Body of pancreas (tissue), 4 donors: ENCODE results near the gene SLC5A2. TPM values are rescaled to one million over a fixed set of nuclear protein-coding genes. Genes with fewer than 3 reads are reported as not detected.

Experiments used
- ATAC-seq: fragments of 150-250 bp; one replicate; pipeline ENCODE4 v1.9.1; 2016
- DNase-seq, 4 donors: peaks; one replicate each; pipeline ENCODE4 v3.0.0-alpha.2; 2019
- H3K27ac ChIP-seq, 4 donors: fragments of 200-600 bp; sonication (generic); 1 replicate in 3 of 4; 2 replicates in 1 of 4; pipeline versions ENCODE4 v1.5.1 to v1.6.1; 2016 to 2019; ENCODE audit warnings: mild to moderate bottlenecking in 1 of 4, mixed read lengths in 1 of 4, moderate library complexity in 1 of 4
- H3K27me3 ChIP-seq, 2 donors: fragments of 200-600 bp; sonication (generic); one replicate each; pipeline ENCODE4 v1.6.0; 2016; ENCODE audit warnings: mild to moderate bottlenecking in 1 of 2
- H3K36me3 ChIP-seq, 2 donors: fragments of 200-600 bp; sonication (generic); replicated peaks in 1 of 2; 2 replicates each; pipeline ENCODE4 v1.5.1; 2016; ENCODE audit warnings: low read depth in 2 of 2; ENCODE audit not compliant: insufficient read depth in 1 of 2
- H3K4me1 ChIP-seq: fragments of 200-600 bp; sonication (generic); one replicate; pipeline ENCODE4 v1.6.0; 2016
- H3K4me3 ChIP-seq, 2 donors: fragments of 200-600 bp; sonication (generic); 1 replicate in 1 of 2; 2 replicates in 1 of 2; pipeline ENCODE4 v1.5.1; 2016 to 2019
- H3K9me3 ChIP-seq, 3 donors: fragments of 200-600 bp; sonication (generic); 1 replicate in 2 of 3; 2 replicates in 1 of 3; pipeline ENCODE4 v1.5.1; 2016
- POLR2A ChIP-seq, 3 donors: fragments of 450-650 bp; IDR thresholded peaks; one replicate each; pipeline ENCODE4 v1.6.1; 2016; ENCODE audit warnings: antibody characterized with exemption in 3 of 3, mild to moderate bottlenecking in 2 of 3
- WGBS, 2 donors: methylation state at CpG; one replicate each; pipeline ENCODE4 v1.1.5; 2017; 5-methylcytosine and 5-hydroxymethylcytosine counted together
- intact Hi-C: fragments of 100-400 bp; cut with DNase I; formaldehyde crosslinking; loops from one replicate; pipeline ENCODE4 v1.15.1; 2023
- total RNA-seq, 2 donors: library from RNA; depleted of rRNA; stranded (reverse); fragments of >200 nt; gene quantifications; one replicate each; pipeline ENCODE4 v1.1.0, GENCODE V29; 2016
- TF ChIP-seq, protein P1 (sequence below), 7 experiments: fragments of 450-650 bp in 4 of 7; fragments of 200-600 bp in 3 of 7; sonication (generic) in 3 of 7; IDR thresholded peaks; one replicate each; pipeline ENCODE4 v1.5.1; 2016 to 2019; ENCODE audit warnings: antibody characterized with exemption in 7 of 7

Gene SLC5A2
- total RNA-seq, 2 donors from 2014 or later = 0.26 TPM; not detected in 1

DNA sequence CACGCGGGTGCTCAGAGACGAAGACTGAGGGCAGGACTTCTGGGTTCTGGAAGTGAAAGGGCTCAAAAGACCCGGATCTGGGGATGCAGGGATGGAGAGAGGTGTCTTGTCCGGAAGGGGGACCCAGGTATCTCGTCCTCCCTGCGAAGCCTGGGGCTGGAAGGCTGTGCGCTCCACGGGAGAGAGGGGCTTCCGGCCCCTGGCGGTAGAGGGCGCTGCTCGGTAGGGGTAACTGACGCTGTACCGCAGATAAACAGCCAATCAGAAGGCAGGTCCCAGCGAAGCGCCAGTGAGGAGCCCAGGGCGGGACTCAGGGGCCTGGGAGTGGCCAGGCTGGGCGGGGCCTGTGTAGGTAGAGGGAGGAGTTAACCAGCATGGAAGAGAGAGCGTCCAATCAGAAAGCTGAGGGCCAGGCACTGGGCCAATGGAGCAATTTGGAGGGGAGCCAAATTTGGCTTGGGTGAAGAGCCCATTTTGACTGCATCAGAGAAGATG lies 10.2 kb upstream of the SLC5A2 start:
- Histone ChIP-seq H3K36me3 (no peaks in the 10 kb centered on the region), H3K9me3 (no peaks in the 10 kb centered on the region), H3K4me3 (no peak overlapping the region), H3K27ac (peak overlapping the region in 3 of 4 donors; percentile 24 to 65 (median 61)), H3K27me3 (no peaks in the 10 kb centered on the region), H3K4me1 (peaks cover 28% of the 10 kb centered on the region)
- intact Hi-C loops = no loop called here
- ATAC-seq (peak; percentile 64), DNase-seq (peak; percentile 78 to 84 (median 82))
- 28 to 30% methylated on average over 13 to 20 of the region's 20 CpGs for WGBS, 2 donors
- TF ChIP-seq POLR2A (IDR thresholded peaks at IDR 0.05) = no peak
- TF ChIP-seq, protein P1, sequence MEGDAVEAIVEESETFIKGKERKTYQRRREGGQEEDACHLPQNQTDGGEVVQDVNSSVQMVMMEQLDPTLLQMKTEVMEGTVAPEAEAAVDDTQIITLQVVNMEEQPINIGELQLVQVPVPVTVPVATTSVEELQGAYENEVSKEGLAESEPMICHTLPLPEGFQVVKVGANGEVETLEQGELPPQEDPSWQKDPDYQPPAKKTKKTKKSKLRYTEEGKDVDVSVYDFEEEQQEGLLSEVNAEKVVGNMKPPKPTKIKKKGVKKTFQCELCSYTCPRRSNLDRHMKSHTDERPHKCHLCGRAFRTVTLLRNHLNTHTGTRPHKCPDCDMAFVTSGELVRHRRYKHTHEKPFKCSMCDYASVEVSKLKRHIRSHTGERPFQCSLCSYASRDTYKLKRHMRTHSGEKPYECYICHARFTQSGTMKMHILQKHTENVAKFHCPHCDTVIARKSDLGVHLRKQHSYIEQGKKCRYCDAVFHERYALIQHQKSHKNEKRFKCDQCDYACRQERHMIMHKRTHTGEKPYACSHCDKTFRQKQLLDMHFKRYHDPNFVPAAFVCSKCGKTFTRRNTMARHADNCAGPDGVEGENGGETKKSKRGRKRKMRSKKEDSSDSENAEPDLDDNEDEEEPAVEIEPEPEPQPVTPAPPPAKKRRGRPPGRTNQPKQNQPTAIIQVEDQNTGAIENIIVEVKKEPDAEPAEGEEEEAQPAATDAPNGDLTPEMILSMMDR (IDR thresholded peaks at IDR 0.05) = peak in 6 of 7 experiments; percentile 32 to 66 (median 50)

DNA sequence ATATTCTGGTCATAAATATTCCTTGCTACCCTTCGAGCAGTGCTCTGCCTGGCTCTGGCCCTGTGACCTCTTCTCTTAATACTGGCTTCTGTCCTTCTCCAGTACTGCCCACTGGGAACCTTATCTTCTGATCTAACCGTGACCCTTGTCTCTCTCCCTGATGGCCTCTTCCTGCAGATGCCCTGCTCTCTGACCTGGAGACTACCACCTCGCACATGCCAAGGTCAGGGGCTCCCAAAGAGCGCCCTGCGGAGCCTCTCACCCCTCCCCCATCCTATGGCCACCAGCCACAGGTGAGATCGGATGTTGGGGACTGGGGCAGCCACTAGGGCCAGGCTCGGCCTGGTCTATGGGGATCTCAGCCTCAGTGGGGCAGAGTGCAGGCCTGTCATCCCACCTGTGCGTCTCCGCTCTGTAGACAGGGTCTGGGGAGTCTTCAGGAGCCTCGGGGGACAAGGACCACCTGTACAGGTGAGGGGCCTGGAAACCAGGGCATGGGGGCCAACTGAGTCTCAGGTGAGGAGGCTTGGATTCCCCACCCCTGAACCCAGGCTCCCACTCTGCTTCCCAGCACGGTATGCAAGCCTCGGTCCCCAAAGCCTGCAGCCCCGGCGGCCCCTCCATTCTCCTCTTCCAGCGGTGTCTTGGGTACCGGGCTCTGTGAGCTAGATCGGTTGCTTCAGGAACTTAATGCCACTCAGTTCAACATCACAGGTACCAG lies 9.5 kb upstream of the SLC5A2 start:
- Histone ChIP-seq H3K27ac (no peak overlapping the region), H3K4me3 (no peak overlapping the region), H3K9me3 (no peaks in the 10 kb centered on the region), H3K4me1 (peaks cover 34% of the 10 kb centered on the region), H3K27me3 (no peaks in the 10 kb centered on the region), H3K36me3 (no peaks in the 10 kb centered on the region)
- 79 to 81% methylated on average over 12 to 17 of the region's 17 CpGs for WGBS, 2 donors
- no peak for TF ChIP-seq POLR2A (IDR thresholded peaks at IDR 0.05)
- TF ChIP-seq, protein P1 (IDR thresholded peaks at IDR 0.05) = no peak
- DNase-seq (no peak), ATAC-seq (no peak)
- intact Hi-C loops = no loop called here

DNA sequence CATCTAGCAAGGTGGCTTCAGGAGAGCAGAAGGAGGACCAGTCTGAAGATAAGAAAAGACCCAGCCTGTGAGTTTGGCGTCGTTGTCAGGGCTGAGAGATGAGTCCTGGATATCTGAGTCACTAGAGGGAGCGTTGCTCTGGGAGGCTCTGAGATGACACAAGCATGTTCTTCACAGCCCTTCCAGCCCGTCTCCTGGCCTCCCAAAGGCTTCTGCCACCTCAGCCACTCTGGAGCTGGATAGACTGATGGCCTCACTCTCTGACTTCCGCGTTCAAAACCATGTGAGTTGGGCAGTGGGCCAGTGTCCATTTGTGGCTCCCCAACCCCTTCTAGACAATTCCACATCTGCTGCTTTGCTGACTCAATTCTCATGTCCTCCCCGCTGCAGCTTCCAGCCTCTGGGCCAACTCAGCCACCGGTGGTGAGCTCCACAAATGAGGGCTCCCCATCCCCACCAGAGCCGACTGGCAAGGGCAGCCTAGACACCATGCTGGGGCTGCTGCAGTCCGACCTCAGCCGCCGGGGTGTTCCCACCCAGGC lies 8.7 kb upstream of the SLC5A2 start:
- TF ChIP-seq POLR2A (IDR thresholded peaks at IDR 0.05) = no peak
- TF ChIP-seq, protein P1 (IDR thresholded peaks at IDR 0.05) = no peak
- Histone ChIP-seq H3K9me3 (no peaks in the 10 kb centered on the region), H3K4me1 (peaks cover 35% of the 10 kb centered on the region), H3K36me3 (no peaks in the 10 kb centered on the region), H3K27me3 (no peaks in the 10 kb centered on the region), H3K4me3 (no peak overlapping the region), H3K27ac (no peak overlapping the region)
- WGBS, 2 donors = 74 to 76% methylated on average over 8 to 12 of the region's 12 CpGs
- intact Hi-C loops = no loop called here
- no peak for DNase-seq
- no peak for ATAC-seq

DNA sequence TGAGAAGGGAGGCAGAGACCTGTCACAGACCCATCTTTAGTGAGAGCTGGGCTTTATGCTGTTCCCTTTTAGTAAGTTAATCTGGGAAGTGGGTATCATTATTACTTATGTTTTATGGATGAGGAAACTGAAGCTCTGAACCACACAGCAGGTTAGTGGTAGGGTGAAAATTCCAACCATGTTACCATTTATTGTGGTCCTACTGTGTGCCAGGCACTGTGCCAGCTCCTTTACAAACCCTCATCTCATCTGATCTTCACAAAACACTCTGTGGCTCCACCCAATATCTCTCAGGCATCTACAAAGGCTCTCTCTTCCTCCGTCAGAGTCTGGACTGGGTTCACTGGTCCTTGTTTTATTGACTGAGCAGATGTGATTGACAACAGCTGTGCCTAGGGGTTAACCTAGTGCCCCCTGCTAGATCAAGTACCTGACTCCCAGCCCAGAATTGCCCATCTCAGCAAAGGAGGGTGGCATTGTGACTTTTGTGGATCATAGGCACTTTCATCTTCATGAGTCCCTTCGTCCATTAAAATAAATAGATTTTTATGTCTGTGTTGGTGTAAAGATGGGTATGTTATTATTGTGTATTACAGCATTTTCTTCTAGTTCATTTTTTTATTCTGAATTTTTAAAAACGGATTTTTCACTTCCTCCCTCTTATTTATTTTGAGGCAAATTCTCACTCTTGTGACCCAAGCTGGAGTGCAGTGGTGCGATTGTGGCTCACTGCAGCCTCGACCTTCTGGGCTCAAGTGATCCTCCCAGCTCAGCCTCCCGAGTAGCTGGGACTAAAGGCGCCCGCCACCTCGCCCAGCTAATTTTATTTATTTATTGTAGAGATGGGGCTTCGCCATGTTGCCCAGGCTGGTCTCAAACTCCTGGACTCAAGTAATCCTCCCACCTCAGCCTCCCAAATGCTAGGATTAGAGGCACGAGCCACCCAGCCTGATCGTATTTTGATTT lies 7.9 kb upstream of the SLC5A2 start:
- TF ChIP-seq POLR2A (IDR thresholded peaks at IDR 0.05) = no peak
- TF ChIP-seq, protein P1 (IDR thresholded peaks at IDR 0.05) = no peak
- WGBS, 2 donors = 86 to 90% methylated on average over 12 of the region's 12 CpGs
- DNase-seq (no peak), ATAC-seq (no peak)
- Histone ChIP-seq H3K9me3 (no peaks in the 10 kb centered on the region), H3K4me1 (peaks cover 35% of the 10 kb centered on the region), H3K27me3 (no peaks in the 10 kb centered on the region), H3K36me3 (no peaks in the 10 kb centered on the region), H3K27ac (no peak overlapping the region), H3K4me3 (no peak overlapping the region)
- intact Hi-C loops = no loop called here
